Caco-2 (cell line): ENCODE measurements around the gene KIFAP3. TPM values are rescaled to one million over a fixed set of nuclear protein-coding genes. Genes with fewer than 3 reads are reported as not detected.
"Not testable (repeated sequence)": the region's sequence is repeated elsewhere in the genome, so short reads cannot be mapped to it uniquely, and the experiment has no call there.

ENCODE experiments used
- BruUV-seq: library from RNA; stranded (reverse); fragments of 400-500 nt; replicated peaks from 2 replicates; lab custom pipeline; 2021; lab: Mats Ljungman, UMichigan
- CTCF ChIA-PET: fragments of 300-600 bp; sonication (Branson Sonifier 250); formaldehyde crosslinking; loops from one replicate; lab custom pipeline; 2022; ENCODE audit warnings: antibody characterized with exemption; lab: Charles Lee
- POLR2A ChIA-PET: fragments of 300-600 bp; sonication (Branson Sonifier 250); formaldehyde crosslinking; loops from one replicate; lab custom pipeline; 2022; ENCODE audit warnings: antibody characterized with exemption; lab: Charles Lee
- DNase-seq, 2 experiments: peaks; one replicate each; pipeline versions ENCODE4 v3.0.0 to v3.0.0-alpha.2; 2020 to 2022
- H3K27me3 ChIP-seq: replicated peaks from 2 replicates; pipeline ENCODE4 v1.6.0; 2011; ENCODE audit warnings: low read length; ENCODE audit not compliant: control insufficient read depth, insufficient read depth
- H3K36me3 ChIP-seq: 2 replicates; pipeline ENCODE4 v1.5.1; 2011; ENCODE audit warnings: low read length; ENCODE audit not compliant: control insufficient read depth, insufficient read depth
- H3K4me1 ChIP-seq: fragments of 250-450 bp; sonication (Bioruptor Pico); 2 replicates; pipeline ENCODE4 v1.5.1; 2020; ENCODE audit warnings: mild to moderate bottlenecking
- H3K4me3 ChIP-seq: 2 replicates; pipeline ENCODE4 v1.5.1; 2011; ENCODE audit warnings: low read depth, mild to moderate bottlenecking, control low read depth, low read length
- H3K9me3 ChIP-seq: fragments of 250-450 bp; sonication (Bioruptor Pico); 2 replicates; pipeline ENCODE4 v1.5.1; 2020; ENCODE audit warnings: mild to moderate bottlenecking, moderate library complexity
- H3K27ac Mint-ChIP-seq: one replicate; pipeline ENCODE4 v1.8.0; 2022; ENCODE audit warnings: mixed read lengths; ENCODE audit not compliant: unreplicated experiment
- H3K27me3 Mint-ChIP-seq: one replicate; pipeline ENCODE4 v1.8.0; 2022; ENCODE audit warnings: mixed read lengths; ENCODE audit not compliant: insufficient read depth, unreplicated experiment
- H3K36me3 Mint-ChIP-seq: one replicate; pipeline ENCODE4 v1.8.0; 2022; ENCODE audit warnings: mild to moderate bottlenecking, mixed read lengths; ENCODE audit not compliant: insufficient read depth, unreplicated experiment
- H3K4me1 Mint-ChIP-seq: one replicate; pipeline ENCODE4 v1.8.0; 2022; ENCODE audit warnings: low read depth, mixed read lengths; ENCODE audit not compliant: unreplicated experiment
- H3K4me3 Mint-ChIP-seq: one replicate; pipeline ENCODE4 v1.8.0; 2022; ENCODE audit warnings: mild to moderate bottlenecking, moderate library complexity, mixed read lengths; ENCODE audit not compliant: unreplicated experiment
- H3K9me3 Mint-ChIP-seq: one replicate; pipeline ENCODE4 v1.8.0; 2022; ENCODE audit warnings: mixed read lengths; ENCODE audit not compliant: unreplicated experiment
- intact Hi-C: fragments of 100-400 bp; cut with micrococcal nuclease; formaldehyde crosslinking; loops from one replicate; pipeline ENCODE4 v1.10.0; 2022; ENCODE audit not compliant: unreplicated experiment
- total RNA-seq: library from RNA; stranded (reverse); gene quantifications from 2 replicates; pipeline ENCODE4 v1.2.3, GENCODE V29; 2022
- TF ChIP-seq, protein P1 (sequence below), 2 experiments: fragments of 200-600 bp in 1 of 2; IDR thresholded peaks; 1 replicate in 1 of 2; 2 replicates in 1 of 2; pipeline versions ENCODE4 v1.5.1 to v1.8.0; 2011 to 2022; ENCODE audit warnings: antibody characterized with exemption in 1 of 2, control low read depth in 1 of 2, inconsistent platforms in 1 of 2, low read depth in 1 of 2, low read length in 1 of 2, mild to moderate bottlenecking in 1 of 2, moderate library complexity in 1 of 2; ENCODE audit not compliant: insufficient read depth in 1 of 2, severe bottlenecking in 1 of 2, unreplicated experiment in 1 of 2

KIFAP3 gene
- total RNA-seq, 1 experiment from 2014 or later, result 10.9 TPM

DNA sequence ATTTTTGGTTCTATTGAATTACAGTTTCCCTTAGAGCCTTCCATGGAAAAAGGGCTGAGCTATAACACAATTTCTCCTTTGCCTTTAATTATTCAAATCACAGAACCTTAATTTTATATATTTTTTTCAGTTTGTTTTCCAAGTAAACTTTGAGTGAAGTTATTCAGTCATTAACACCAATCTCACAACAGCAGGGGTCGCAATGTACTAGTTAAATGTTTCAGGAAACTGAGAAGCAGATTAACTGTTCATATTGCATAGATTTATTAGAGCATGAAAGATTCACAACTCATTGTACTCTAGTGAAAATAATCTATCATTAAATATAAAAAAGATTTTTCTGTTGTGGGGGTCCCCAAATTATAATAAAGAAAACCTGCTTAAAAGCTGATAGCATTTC lies 64.1 kb downstream of the KIFAP3 start:
- intact Hi-C loops, result loop anchor here (1.0 to 2.0 kb wide), 4 partner anchors 64 to 447 kb away; partner anchors contain the start of gene KIFAP3
- Histone ChIP-seq H3K36me3 (no peaks in the 10 kb centered on the region), H3K27me3 (no peaks in the 10 kb centered on the region), H3K4me3 (no peak overlapping the region), H3K9me3 (no peaks in the 10 kb centered on the region), H3K4me1 (no peaks in the 10 kb centered on the region)
- CTCF ChIA-PET, result interaction anchor here (1.1 to 1.2 kb wide), 2 partner anchors 64 to 917 kb away, joined by 3 to 4 read pairs; partner anchors contain the start of gene KIFAP3
- Mint-ChIP-seq H3K9me3 (peaks cover 15% of the 10 kb centered on the region), H3K4me1 (no peaks in the 10 kb centered on the region), H3K4me3 (no peak overlapping the region), H3K36me3 (no peaks in the 10 kb centered on the region), H3K27ac (no peak overlapping the region), H3K27me3 (no peaks in the 10 kb centered on the region)
- peak; percentile 36 to 37 for DNase-seq
- TF ChIP-seq, protein P1, sequence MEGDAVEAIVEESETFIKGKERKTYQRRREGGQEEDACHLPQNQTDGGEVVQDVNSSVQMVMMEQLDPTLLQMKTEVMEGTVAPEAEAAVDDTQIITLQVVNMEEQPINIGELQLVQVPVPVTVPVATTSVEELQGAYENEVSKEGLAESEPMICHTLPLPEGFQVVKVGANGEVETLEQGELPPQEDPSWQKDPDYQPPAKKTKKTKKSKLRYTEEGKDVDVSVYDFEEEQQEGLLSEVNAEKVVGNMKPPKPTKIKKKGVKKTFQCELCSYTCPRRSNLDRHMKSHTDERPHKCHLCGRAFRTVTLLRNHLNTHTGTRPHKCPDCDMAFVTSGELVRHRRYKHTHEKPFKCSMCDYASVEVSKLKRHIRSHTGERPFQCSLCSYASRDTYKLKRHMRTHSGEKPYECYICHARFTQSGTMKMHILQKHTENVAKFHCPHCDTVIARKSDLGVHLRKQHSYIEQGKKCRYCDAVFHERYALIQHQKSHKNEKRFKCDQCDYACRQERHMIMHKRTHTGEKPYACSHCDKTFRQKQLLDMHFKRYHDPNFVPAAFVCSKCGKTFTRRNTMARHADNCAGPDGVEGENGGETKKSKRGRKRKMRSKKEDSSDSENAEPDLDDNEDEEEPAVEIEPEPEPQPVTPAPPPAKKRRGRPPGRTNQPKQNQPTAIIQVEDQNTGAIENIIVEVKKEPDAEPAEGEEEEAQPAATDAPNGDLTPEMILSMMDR (IDR thresholded peaks at IDR 0.05; ENCODE audit: insufficient read depth in 1 of 2, low read depth in 1 of 2, low read length in 1 of 2, severe bottlenecking in 1 of 2, unreplicated experiment in 1 of 2), result peak; percentile 43 to 44
- POLR2A ChIA-PET, result no interaction called here
- no TSS peak for BruUV-seq

DNA sequence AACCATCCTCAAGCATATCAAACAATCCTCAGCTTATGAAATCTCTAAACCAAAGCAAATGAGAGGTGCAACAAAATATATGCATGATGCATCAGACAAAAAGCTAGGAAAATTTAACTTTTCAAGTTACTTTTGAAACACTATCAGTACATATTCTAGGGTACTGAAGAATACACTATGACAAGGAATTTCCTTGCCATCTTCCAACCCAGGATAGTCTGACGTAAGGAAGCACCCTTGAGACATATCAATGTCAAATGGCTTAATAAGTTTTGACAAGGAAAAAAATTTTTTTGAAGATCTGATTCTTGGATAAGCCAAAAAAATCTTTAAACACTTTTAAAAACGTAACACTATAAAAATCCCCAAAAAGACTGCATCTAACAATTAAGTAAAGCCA lies 64.9 kb downstream of the KIFAP3 start:
- TF ChIP-seq, protein P1 (IDR thresholded peaks at IDR 0.05; ENCODE audit: insufficient read depth in 1 of 2, low read depth in 1 of 2, low read length in 1 of 2, severe bottlenecking in 1 of 2, unreplicated experiment in 1 of 2), result no peak
- no peaks in the 10 kb centered on the region for H3K36me3 Mint-ChIP-seq
- H3K4me1 Mint-ChIP-seq, result no peaks in the 10 kb centered on the region
- no peaks in the 10 kb centered on the region for H3K4me1 ChIP-seq
- BruUV-seq, result no TSS peak
- H3K27ac Mint-ChIP-seq, result no peak overlapping the region
- no peaks in the 10 kb centered on the region for H3K9me3 ChIP-seq
- no peaks in the 10 kb centered on the region for H3K36me3 ChIP-seq
- no peak for DNase-seq
- ChIA-PET POLR2A (no interaction called here), CTCF (interaction anchor here (1.2 kb wide), 1 partner anchor 65 kb away, joined by 3 read pairs; the partner anchor contains the start of gene KIFAP3)
- H3K27me3 Mint-ChIP-seq, result no peaks in the 10 kb centered on the region
- H3K27me3 ChIP-seq, result no peaks in the 10 kb centered on the region
- intact Hi-C loops, result no loop called here
- peaks cover 15% of the 10 kb centered on the region for H3K9me3 Mint-ChIP-seq
- no peak overlapping the region for H3K4me3 ChIP-seq
- no peak overlapping the region for H3K4me3 Mint-ChIP-seq

DNA sequence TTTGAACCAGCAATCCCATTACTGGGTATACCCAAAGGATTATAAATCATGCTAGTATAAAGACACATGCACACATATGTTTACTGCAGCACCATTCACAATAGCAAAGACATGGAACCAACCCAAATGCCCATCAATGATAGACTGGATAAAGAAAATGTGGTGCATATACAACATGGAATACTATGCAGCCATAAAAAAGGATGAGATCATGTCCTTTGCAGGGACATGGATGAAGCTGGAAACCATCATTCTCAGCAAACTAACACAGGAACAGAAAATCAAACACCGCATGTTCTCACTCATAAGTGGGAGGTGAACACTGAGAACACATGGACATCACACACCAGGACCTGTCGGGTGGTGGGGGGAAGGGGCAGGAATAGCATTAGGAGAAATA lies 65.8 kb downstream of the KIFAP3 start:
- intact Hi-C loops, DNase-seq, H3K27ac Mint-ChIP-seq, H3K9me3 ChIP-seq, POLR2A ChIA-PET, H3K4me3 ChIP-seq, H3K4me3 Mint-ChIP-seq, H3K36me3 ChIP-seq, H3K4me1 ChIP-seq, BruUV-seq, H3K4me1 Mint-ChIP-seq, H3K27me3 Mint-ChIP-seq, CTCF ChIA-PET, H3K36me3 Mint-ChIP-seq, H3K27me3 ChIP-seq: not testable (repeated sequence)
- H3K9me3 Mint-ChIP-seq, result peaks cover 15% of the 10 kb centered on the region

DNA sequence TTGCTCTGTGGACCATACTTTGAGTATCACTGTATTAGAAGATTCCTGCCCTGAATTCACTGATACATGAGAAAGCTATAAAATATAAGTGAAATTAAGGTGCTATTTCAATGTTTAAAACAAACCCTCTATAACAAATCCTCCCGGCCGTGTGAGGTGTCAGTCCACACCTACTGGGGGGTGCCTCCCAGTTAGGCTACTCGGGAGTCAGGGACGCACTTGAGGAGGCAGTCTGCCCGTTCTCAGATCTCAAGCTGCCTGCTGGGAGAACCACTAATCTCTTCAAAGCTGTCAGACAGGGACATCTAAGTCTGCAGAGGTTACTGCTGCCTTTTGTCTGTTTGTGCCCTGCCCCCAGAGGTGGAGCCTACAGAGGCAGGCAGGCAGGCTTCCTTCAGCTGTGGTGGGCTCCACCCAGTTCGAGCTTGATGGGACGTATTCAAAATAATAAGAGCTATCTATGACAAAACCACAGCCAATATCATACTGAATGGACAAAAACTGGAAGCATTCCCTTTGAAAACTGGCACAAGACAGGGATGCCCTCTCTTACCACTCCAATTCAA lies 71.1 kb downstream of the KIFAP3 start:
- H3K27me3 Mint-ChIP-seq, H3K4me1 ChIP-seq, DNase-seq, H3K4me1 Mint-ChIP-seq, H3K36me3 Mint-ChIP-seq, CTCF ChIA-PET, POLR2A ChIA-PET, H3K9me3 ChIP-seq, H3K4me3 ChIP-seq, BruUV-seq, H3K27me3 ChIP-seq, H3K27ac Mint-ChIP-seq, H3K36me3 ChIP-seq, H3K4me3 Mint-ChIP-seq, intact Hi-C loops: not testable (repeated sequence)
- peaks cover 14% of the 10 kb centered on the region for H3K9me3 Mint-ChIP-seq
